ENCODE data around the gene DLG5. TPM values are rescaled to one million over a fixed set of nuclear protein-coding genes. Genes with fewer than 3 reads are reported as not detected.

DLG5 gene
- total and polyA plus RNA-seq, 9 of the 15 experiments (the other 6 are each of a cell fraction or from before 2014, with no cell fraction given), result 1.4 to 26.8 (median 11.2) TPM

- no peak for TF ChIP-seq ZKSCAN8 (CRISPR knock-in tag; IDR thresholded peaks at IDR 0.05)
- no peak for TF ChIP-seq ETV1 (tag; conservative IDR thresholded peaks at IDR 0.05; ENCODE audit: low read depth)
- no peak for TF ChIP-seq FOSL1 (tag; conservative IDR thresholded peaks at IDR 0.05)
- TF ChIP-seq DLX4 (CRISPR knock-in tag; IDR thresholded peaks at IDR 0.05), result no peak
- peak; percentile 54 for TF ChIP-seq PRDM10 (IDR thresholded peaks at IDR 0.05; ENCODE audit: partially characterized antibody)
- TF ChIP-seq SIX5 (IDR thresholded peaks at IDR 0.05; ENCODE audit: borderline replicate concordance in 1 of 2, insufficient read depth in 1 of 2, low read depth in 1 of 2, low read length in 2 of 2), result no peak
- TF ChIP-seq TBP (optimal IDR thresholded peaks at IDR 0.05; ENCODE audit: low read depth, low read length), result peak; percentile 44
- peak; percentile 34 to 73 for TF ChIP-seq RAD21 (CRISPR knock-in tag; conservative IDR thresholded peaks at IDR 0.05 in 1 of 2, IDR thresholded peaks at IDR 0.05 in 1 of 2)
- TF ChIP-seq ZNF311 (CRISPR knock-in tag; IDR thresholded peaks at IDR 0.05), result no peak
- no peak for TF ChIP-seq ZC3H8 (IDR thresholded peaks at IDR 0.05)
- no peak for TF ChIP-seq HBP1 (CRISPR knock-in tag; IDR thresholded peaks at IDR 0.05)
- no peak for TF ChIP-seq RBM14 (IDR thresholded peaks at IDR 0.05; ENCODE audit: borderline replicate concordance, insufficient read depth, low read depth, low read length)
- TF ChIP-seq MBD2 (IDR thresholded peaks at IDR 0.05; ENCODE audit: borderline replicate concordance, low read depth), result no peak
- TF ChIP-seq SAFB (IDR thresholded peaks at IDR 0.05; ENCODE audit: borderline replicate concordance, low read depth, low read length), result no peak
- TF ChIP-seq ARID3A (IDR thresholded peaks at IDR 0.05; ENCODE audit: borderline replicate concordance, low read depth, low read length), result 0 out of 2 replicates have a peak, but pooled peaks have one; percentile 29
- no peak for TF ChIP-seq KLF1 (tag; IDR thresholded peaks at IDR 0.05)
- peak; percentile 14 for TF ChIP-seq HNRNPLL (IDR thresholded peaks at IDR 0.05; ENCODE audit: low read depth, low read length, poor library complexity, severe bottlenecking)
- TF ChIP-seq NFIC (IDR thresholded peaks at IDR 0.05), result no peak
- TF ChIP-seq MIER1 (IDR thresholded peaks at IDR 0.05; ENCODE audit: low read depth), result no peak
- peak; percentile 60; the same call in 1 of the 2 replicates for TF ChIP-seq RB1 (IDR thresholded peaks at IDR 0.05; ENCODE audit: low read depth)
These were observed 89.2 kb downstream of the DLG5 start (continued) for GRCh38 chr10:77837248-77837924.
